Left ventricle myocardium inferior (tissue), 1 donor: ENCODE results near the gene RPS6KA2. TPM values are rescaled to one million over a fixed set of nuclear protein-coding genes. Genes with fewer than 3 reads are reported as not detected.

Experiments
- DNase-seq: peaks from one replicate; pipeline ENCODE4 v3.0.0-alpha.2; 2020
- H3K27ac ChIP-seq: fragments of 200-600 bp; replicated peaks from 2 replicates; pipeline ENCODE4 v1.8.0; 2021
- H3K27me3 ChIP-seq: fragments of 200-600 bp; 2 replicates; pipeline ENCODE4 v1.8.0; 2021; ENCODE audit warnings: low read depth
- H3K36me3 ChIP-seq: fragments of 200-600 bp; 2 replicates; pipeline ENCODE4 v1.8.0; 2021
- H3K4me1 ChIP-seq: fragments of 200-600 bp; 2 replicates; pipeline ENCODE4 v1.8.0; 2021
- H3K4me3 ChIP-seq: fragments of 200-600 bp; 2 replicates; pipeline ENCODE4 v1.8.0; 2021; ENCODE audit warnings: mild to moderate bottlenecking, moderate library complexity
- H3K9me3 ChIP-seq: fragments of 200-600 bp; replicated peaks from 2 replicates; pipeline ENCODE4 v1.8.0; 2021
- intact Hi-C: fragments of 100-400 bp; cut with micrococcal nuclease; formaldehyde crosslinking; loops from one replicate; pipeline ENCODE4 v1.11.0; 2022
- total RNA-seq: library from RNA; stranded (reverse); fragmentation: NEBNext Ultra II Directional; extraction: Animal tissue kit (Norgen Biotek cat#: 25700); gene quantifications from one replicate; pipeline ENCODE4 v1.2.1, GENCODE V29; 2021
- TF ChIP-seq, protein P1 (sequence below): fragments of 200-600 bp; IDR thresholded peaks from 2 replicates; pipeline ENCODE4 v1.8.0; 2021; ENCODE audit warnings: antibody characterized with exemption, mild to moderate bottlenecking, borderline replicate concordance
- donor health status: DM: no; HTN: yes; CAD: no; lungs with severe emphysema.

The RPS6KA2 gene
- total RNA-seq, 1 donor from 2014 or later, result 77.2 TPM

DNA sequence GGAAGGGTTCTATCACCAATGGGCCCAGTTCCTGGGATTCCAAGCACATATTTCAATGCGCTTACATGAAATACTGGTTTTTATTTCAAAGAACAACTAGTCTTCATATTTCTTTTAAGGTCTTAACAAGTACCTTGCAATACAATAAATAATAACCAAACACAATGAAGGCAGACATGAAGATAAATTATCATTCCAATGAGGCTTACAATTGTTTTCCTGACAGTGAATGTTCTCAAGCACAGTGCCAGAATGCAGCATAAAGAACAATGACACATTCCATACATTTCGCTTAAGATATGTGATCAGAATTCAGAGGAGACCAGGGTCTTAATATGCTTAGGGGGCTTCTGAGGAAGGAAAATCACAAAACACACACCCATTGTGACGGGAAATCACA is 66.8 kb downstream of the RPS6KA2 start:
- intact Hi-C loops, result no loop called here
- Histone ChIP-seq H3K4me1 (peaks cover 66% of the 10 kb centered on the region), H3K36me3 (no peaks in the 10 kb centered on the region), H3K27me3 (no peaks in the 10 kb centered on the region), H3K9me3 (peaks cover 14% of the 10 kb centered on the region), H3K4me3 (no peak overlapping the region), H3K27ac (no peak overlapping the region)
- TF ChIP-seq, protein P1, sequence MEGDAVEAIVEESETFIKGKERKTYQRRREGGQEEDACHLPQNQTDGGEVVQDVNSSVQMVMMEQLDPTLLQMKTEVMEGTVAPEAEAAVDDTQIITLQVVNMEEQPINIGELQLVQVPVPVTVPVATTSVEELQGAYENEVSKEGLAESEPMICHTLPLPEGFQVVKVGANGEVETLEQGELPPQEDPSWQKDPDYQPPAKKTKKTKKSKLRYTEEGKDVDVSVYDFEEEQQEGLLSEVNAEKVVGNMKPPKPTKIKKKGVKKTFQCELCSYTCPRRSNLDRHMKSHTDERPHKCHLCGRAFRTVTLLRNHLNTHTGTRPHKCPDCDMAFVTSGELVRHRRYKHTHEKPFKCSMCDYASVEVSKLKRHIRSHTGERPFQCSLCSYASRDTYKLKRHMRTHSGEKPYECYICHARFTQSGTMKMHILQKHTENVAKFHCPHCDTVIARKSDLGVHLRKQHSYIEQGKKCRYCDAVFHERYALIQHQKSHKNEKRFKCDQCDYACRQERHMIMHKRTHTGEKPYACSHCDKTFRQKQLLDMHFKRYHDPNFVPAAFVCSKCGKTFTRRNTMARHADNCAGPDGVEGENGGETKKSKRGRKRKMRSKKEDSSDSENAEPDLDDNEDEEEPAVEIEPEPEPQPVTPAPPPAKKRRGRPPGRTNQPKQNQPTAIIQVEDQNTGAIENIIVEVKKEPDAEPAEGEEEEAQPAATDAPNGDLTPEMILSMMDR, result no peak
- no peak for DNase-seq

DNA sequence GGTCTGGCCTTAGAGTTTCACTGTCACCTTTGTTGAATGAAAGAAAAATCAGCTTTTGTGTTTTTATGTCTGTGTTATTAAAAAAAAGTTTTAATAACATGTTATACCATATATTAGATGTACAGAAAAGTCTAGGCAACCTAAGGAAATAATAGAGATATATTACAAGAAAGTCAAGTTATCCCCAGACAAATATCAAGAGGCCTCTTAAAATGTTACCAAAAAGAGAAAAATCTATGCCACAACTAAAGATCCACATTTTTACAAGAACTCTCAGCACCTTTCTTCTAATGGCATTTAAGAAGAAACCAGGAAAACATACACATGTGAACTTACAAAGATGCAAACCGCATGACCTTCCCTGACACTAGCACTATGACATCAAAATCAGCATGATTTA is 67.4 kb downstream of the RPS6KA2 start:
- Histone ChIP-seq H3K9me3 (peaks cover 14% of the 10 kb centered on the region), H3K27me3 (no peaks in the 10 kb centered on the region), H3K36me3 (no peaks in the 10 kb centered on the region), H3K4me3 (no peak overlapping the region), H3K27ac (no peak overlapping the region), H3K4me1 (peaks cover 69% of the 10 kb centered on the region)
- TF ChIP-seq, protein P1, result no peak
- no peak for DNase-seq
- intact Hi-C loops, result no loop called here

DNA sequence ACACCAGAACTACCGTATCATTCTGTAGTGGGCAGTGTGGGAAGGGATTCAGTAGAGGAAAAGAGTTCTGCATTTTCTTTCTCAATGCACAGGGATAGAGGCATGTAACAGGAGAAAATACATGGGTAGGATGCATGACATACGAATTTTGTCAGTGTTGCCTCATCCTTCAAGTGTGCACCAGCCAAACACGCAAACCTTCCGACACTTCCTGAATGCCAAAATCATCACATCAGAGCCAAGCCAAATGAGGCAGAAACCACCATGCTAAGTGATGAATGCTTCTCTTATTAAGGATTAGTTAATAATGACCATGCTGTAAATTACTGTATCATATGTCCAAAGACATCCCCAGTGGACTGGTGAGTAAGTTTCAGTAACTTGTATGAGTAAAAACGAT is 67.8 kb downstream of the RPS6KA2 start:
- intact Hi-C loops, result no loop called here
- peaks cover 14% of the 10 kb centered on the region for H3K9me3 ChIP-seq
- TF ChIP-seq, protein P1, result no peak
- no peak overlapping the region for H3K4me3 ChIP-seq
- H3K36me3 ChIP-seq, result no peaks in the 10 kb centered on the region
- H3K27me3 ChIP-seq, result no peaks in the 10 kb centered on the region
- DNase-seq, result no peak
- no peak overlapping the region for H3K27ac ChIP-seq
- peaks cover 69% of the 10 kb centered on the region for H3K4me1 ChIP-seq

DNA sequence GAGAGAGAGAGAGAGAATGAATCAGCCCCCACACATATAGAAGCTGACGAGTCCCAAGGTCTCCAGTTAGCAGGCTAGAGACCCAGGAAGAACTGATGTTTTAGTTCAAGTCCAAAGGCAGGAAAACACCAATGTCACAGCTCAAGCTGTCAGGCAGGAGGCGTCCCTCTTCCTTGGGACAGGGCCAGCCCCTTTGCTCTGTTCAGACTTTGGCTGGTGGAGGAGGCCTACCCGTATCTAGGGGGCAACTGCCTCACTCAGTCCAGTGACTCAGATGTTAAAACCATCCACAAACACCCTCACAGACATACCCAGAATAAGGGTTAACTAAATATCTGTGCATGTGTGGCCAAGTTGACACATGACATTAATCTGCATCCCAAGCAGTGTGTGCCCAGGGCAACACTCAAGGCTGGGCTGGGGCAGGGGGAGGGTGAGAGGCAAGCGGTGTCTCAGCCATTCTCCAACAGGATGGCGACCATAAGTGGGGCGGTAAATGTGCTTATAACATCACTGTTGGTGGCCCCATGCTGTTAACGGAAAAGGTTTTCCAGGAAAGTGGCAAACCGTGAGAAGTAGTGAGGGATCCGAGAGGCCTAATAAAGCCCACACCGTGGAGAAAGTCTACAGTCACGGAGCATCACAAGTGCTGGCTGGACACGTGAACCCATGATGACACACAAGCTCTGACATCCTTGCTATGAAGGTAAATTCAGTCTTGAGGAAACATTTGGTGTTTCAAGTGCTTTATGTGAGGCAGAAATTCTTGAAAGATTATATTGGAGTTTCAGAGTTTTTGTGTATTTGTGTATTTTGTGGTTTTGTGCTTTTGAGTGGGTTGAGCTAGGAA is 68.7 kb downstream of the RPS6KA2 start:
- H3K36me3 ChIP-seq, result no peaks in the 10 kb centered on the region
- peak overlapping the region; percentile 28 for H3K27ac ChIP-seq
- H3K9me3 ChIP-seq, result peaks cover 14% of the 10 kb centered on the region
- TF ChIP-seq, protein P1, result no peak
- intact Hi-C loops, result no loop called here
- H3K27me3 ChIP-seq, result no peaks in the 10 kb centered on the region
- H3K4me1 ChIP-seq, result peaks cover 69% of the 10 kb centered on the region
- no peak for DNase-seq
- H3K4me3 ChIP-seq, result no peak overlapping the region

DNA sequence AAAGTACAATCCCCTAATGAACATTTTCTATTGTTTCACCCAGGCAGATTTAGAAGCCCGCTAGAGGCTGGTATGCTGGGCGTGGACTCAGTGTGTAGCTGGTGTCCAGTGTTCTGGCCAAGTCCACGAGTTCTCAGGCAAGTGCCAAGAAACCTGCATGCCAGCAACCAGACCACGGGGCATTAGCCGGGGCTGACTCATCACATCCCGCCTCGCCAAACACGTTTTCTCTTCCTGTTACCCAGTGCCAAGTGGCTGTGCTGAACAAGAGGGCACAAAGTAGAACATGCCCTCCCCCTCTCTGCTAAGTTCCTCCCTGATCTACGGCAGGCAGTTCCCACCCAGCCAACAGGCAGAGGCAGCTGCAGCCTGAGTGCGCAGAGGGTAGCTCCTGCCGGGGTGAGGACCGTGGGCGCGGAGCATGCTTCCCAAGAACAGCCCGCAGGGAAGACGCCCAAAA is 70.2 kb downstream of the RPS6KA2 start:
- Histone ChIP-seq H3K27me3 (no peaks in the 10 kb centered on the region), H3K9me3 (peaks cover 14% of the 10 kb centered on the region), H3K27ac (peak overlapping the region; percentile 90), H3K36me3 (no peaks in the 10 kb centered on the region), H3K4me3 (peak overlapping the region; percentile 38), H3K4me1 (peaks cover 68% of the 10 kb centered on the region)
- DNase-seq, result peak; percentile 87
- intact Hi-C loops, result no loop called here
- TF ChIP-seq, protein P1, result peak; percentile 25
